ENCODE results near the gene ADAM17.

DNA sequence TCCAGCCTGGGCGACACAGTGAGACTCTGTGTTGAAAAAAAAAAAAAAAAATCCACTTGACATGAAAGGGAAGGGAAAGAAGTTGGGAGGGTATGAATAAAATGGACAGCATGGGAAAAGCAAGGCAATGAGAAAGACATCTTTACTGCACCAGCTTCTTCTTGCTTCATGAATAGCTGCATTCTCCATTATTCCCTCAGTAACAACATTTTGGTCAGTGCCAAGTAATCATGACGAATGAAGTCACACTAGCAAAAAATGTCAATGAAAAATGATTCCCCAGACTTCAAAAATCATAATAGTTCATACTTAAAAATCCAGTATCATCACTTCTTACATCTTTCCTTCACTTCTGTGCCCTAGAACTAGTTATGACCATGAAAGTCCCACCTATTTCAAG is 30.4 kb downstream of the ADAM17 start:
- no peak for TF ChIP-seq CTCF (IDR thresholded peaks at IDR 0.05; ENCODE audit: insufficient read depth, low read depth, low read length)
- TF ChIP-seq EZH2 (IDR thresholded peaks at IDR 0.05; ENCODE audit: insufficient read depth, low read length), result no peak

Data from astrocyte (in vitro differentiated cells and primary cell).